ENCODE data around the gene RASAL3. TPM values are rescaled to one million over a fixed set of nuclear protein-coding genes. Genes with fewer than 3 reads are reported as not detected.

RASAL3 gene
- total and polyA plus RNA-seq, 2 of the 8 experiments (the other 6 are each of a cell fraction or from before 2014, with no cell fraction given), result 0.19 to 0.63 TPM

DNA sequence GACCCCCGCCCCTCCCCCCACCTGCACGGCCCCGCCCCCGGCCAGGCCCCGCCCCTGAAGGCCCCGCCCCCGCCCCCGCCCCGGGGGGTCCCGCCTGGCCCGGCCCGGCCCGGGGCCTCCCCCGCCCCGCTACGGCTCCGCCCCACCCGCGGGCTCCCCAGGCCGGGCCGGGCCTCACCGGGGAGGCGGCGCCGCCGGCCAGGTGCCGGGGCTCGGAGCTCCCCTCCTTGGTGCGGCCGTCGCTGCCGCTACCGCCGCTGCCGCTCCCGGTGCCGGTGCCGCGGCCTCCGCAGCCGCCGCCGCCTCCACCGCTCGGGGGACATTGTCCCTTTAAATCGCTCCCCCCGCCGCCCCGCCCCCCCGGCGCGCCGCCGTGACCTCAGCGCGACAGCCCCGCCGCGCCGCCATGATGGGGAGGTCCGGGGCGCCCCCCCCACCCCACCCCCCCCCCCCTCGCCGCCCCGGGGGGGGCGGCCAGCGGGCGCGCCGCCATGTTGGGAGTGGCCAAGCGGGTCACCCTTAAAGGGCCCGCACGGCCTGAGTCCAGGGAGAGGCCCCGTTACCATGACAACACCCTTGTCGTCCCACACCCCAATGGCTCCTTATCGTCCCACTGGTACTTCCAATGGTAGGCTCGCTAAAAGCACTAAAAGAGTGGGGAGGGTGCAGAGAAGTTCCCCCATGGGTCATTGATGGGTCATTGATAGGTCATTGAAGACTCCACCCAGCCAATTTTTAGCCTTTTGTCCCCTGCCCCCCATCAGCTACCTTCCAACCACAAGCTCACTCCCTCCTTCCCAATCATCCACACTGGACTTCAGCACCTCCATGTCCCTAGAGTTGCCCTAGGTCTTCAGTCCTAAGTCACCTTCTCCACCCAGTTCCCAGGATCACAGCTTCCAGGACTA is 14.5 kb downstream of the RASAL3 start, which contains the start of gene WIZ (continued):
- TF ChIP-seq, protein P1, sequence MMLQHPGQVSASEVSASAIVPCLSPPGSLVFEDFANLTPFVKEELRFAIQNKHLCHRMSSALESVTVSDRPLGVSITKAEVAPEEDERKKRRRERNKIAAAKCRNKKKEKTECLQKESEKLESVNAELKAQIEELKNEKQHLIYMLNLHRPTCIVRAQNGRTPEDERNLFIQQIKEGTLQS (IDR thresholded peaks at IDR 0.05; ENCODE audit: insufficient read depth, low read depth, low read length), result no peak
- TF ChIP-seq PHF8 (conservative IDR thresholded peaks at IDR 0.05; ENCODE audit: low read depth, low read length), result peak; percentile 48; the same call in 1 of the 2 replicates

Measured in H1 (cell line).